Hepatocyte (in vitro differentiated cells): ENCODE data around the gene TTC9. TPM values are rescaled to one million over a fixed set of nuclear protein-coding genes. Genes with fewer than 3 reads are reported as not detected.
A peak's percentile ranks its signal among the peaks of the same experiment; 100 is the strongest.

Experiments used
- DNase-seq: peaks from one replicate; pipeline ENCODE4 v3.0.0-alpha.2; 2016; ENCODE audit warnings: low spot score
- H2AFZ ChIP-seq: fragments of 200-600 bp; sonication (generic); 2 replicates; pipeline ENCODE4 v1.6.0; 2016; ENCODE audit warnings: antibody characterized with exemption, mild to moderate bottlenecking
- H3K27ac ChIP-seq: fragments of 200-600 bp; sonication (generic); 2 replicates; pipeline ENCODE4 v1.5.1; 2016; ENCODE audit warnings: mild to moderate bottlenecking
- H3K27me3 ChIP-seq: fragments of 200-600 bp; sonication (generic); 2 replicates; pipeline ENCODE4 v1.6.1; 2016
- H3K36me3 ChIP-seq: fragments of 200-600 bp; sonication (generic); replicated peaks from 2 replicates; pipeline ENCODE4 v1.5.1; 2016; ENCODE audit warnings: low read depth; ENCODE audit not compliant: insufficient read depth
- H3K4me1 ChIP-seq: fragments of 200-600 bp; sonication (generic); 2 replicates; pipeline ENCODE4 v1.5.1; 2016; ENCODE audit warnings: mild to moderate bottlenecking, moderate library complexity; ENCODE audit not compliant: insufficient read depth
- H3K4me2 ChIP-seq: fragments of 200-600 bp; sonication (generic); 2 replicates; pipeline ENCODE4 v1.6.0; 2016
- H3K4me3 ChIP-seq: fragments of 200-600 bp; sonication (generic); 2 replicates; pipeline ENCODE4 v1.5.1; 2016; ENCODE audit warnings: mild to moderate bottlenecking
- H3K79me2 ChIP-seq: fragments of 200-600 bp; sonication (generic); 2 replicates; pipeline ENCODE4 v1.6.0; 2017; ENCODE audit warnings: mild to moderate bottlenecking
- H3K9me2 ChIP-seq: fragments of 200-600 bp; sonication (generic); replicated peaks from 2 replicates; pipeline ENCODE4 v1.6.0; 2017; ENCODE audit warnings: mild to moderate bottlenecking; ENCODE audit not compliant: insufficient read depth
- H3K9me3 ChIP-seq: fragments of 200-600 bp; sonication (generic); 2 replicates; pipeline ENCODE4 v1.5.1; 2016; ENCODE audit warnings: low read depth, mild to moderate bottlenecking
- H4K20me1 ChIP-seq: fragments of 200-600 bp; sonication (generic); 2 replicates; pipeline ENCODE4 v1.6.0; 2016; ENCODE audit warnings: mild to moderate bottlenecking; ENCODE audit not compliant: insufficient read depth, poor library complexity, severe bottlenecking
- EZH2 ChIP-seq: fragments of 200-600 bp; sonication (generic); IDR thresholded peaks from 2 replicates; pipeline ENCODE4 v1.6.1; 2016; ENCODE audit warnings: antibody characterized with exemption, mild to moderate bottlenecking, borderline replicate concordance
- EZH2phosphoT487 ChIP-seq: fragments of 200-600 bp; sonication (generic); IDR thresholded peaks from one replicate; pipeline ENCODE4 v1.6.1; 2018; ENCODE audit warnings: antibody characterized with exemption, mild to moderate bottlenecking, low read depth, moderate library complexity; ENCODE audit not compliant: unreplicated experiment, severe bottlenecking
- WGBS: methylation state at CpG from one replicate; pipeline ENCODE4 v1.1.6; 2016; ENCODE audit warnings: low lambda C conversion rate; ENCODE audit errors: missing lambda C conversion rate; 5-methylcytosine and 5-hydroxymethylcytosine counted together
- polyA plus RNA-seq: library from polyadenylated mRNA; unstranded; fragments of >200 nt; fragmentation: Nextera tagmentation; extraction: Ambion mirVana; gene quantifications from 2 replicates; pipeline ENCODE4 v1.2.1, GENCODE V29; 2016
- total RNA-seq: library from RNA; depleted of rRNA; stranded (reverse); fragments of >200 nt; gene quantifications from 2 replicates; pipeline ENCODE4 v1.2.3, GENCODE V29; 2014
- TF ChIP-seq, protein P1 (sequence below): fragments of 200-600 bp; sonication (generic); IDR thresholded peaks from 2 replicates; pipeline ENCODE4 v1.5.1; 2016; ENCODE audit warnings: antibody characterized with exemption, mild to moderate bottlenecking; ENCODE audit not compliant: poor library complexity

The TTC9 gene
- total and polyA plus RNA-seq, 2 experiments from 2014 or later, result 3.6 to 4.9 TPM

DNA sequence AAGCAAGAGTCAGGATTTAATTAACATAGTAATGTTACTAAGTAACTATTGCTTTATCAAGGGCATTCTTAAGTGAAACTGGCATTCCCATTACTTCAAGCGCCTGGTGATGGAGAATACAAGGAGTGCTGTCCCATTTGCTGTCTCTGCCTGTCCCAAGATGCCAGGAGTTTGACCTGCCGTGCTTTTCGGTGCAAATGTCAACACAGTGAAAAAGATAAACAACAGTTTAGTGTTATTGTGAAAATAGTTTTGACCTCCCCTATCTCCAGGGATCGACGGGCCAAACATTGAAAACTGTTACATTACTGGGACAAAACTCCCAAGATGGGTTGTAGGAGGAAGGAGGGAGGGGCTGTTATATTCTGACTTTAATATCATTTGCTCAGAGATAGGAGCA is 74.8 kb downstream of the TTC9 start:
- Histone ChIP-seq H4K20me1 (no peaks in the 10 kb centered on the region), H3K4me2 (peak overlapping the region; percentile 55), H3K79me2 (no peaks in the 10 kb centered on the region), H3K27me3 (no peaks in the 10 kb centered on the region), H3K9me2 (no peaks in the 10 kb centered on the region), H2AFZ (no peak overlapping the region), H3K27ac (no peak overlapping the region), H3K9me3 (no peaks in the 10 kb centered on the region), H3K4me1 (peaks cover 12% of the 10 kb centered on the region), H3K4me3 (no peak overlapping the region), H3K36me3 (no peaks in the 10 kb centered on the region)
- DNase-seq, result no peak
- TF ChIP-seq, protein P1, sequence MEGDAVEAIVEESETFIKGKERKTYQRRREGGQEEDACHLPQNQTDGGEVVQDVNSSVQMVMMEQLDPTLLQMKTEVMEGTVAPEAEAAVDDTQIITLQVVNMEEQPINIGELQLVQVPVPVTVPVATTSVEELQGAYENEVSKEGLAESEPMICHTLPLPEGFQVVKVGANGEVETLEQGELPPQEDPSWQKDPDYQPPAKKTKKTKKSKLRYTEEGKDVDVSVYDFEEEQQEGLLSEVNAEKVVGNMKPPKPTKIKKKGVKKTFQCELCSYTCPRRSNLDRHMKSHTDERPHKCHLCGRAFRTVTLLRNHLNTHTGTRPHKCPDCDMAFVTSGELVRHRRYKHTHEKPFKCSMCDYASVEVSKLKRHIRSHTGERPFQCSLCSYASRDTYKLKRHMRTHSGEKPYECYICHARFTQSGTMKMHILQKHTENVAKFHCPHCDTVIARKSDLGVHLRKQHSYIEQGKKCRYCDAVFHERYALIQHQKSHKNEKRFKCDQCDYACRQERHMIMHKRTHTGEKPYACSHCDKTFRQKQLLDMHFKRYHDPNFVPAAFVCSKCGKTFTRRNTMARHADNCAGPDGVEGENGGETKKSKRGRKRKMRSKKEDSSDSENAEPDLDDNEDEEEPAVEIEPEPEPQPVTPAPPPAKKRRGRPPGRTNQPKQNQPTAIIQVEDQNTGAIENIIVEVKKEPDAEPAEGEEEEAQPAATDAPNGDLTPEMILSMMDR, result no peak
- no peak for TF ChIP-seq EZH2phosphoT487
- no peak for TF ChIP-seq EZH2
- 31% methylated on average over 5 of the region's 5 CpGs for WGBS

DNA sequence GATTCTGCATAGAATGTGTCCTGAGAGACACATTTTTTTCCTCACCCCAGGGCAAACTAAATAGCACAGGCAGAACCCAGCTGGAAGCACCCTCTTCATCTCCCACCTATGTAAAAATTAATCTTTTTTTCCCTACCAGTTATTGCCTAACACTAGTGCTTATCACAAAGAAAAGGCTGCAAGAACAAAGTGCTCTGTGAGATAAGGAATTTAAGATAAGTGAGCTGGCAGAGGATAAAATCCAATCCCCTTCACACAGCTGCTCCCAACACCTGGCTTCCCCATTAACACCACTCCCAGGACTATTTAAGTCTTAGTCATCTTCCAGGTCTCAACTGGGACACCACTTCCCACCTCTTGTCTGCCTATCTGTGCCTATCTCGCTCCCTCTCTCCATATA is 75.2 kb downstream of the TTC9 start:
- TF ChIP-seq EZH2phosphoT487 (no peak), EZH2 (no peak)
- TF ChIP-seq, protein P1, result no peak
- no peaks in the 10 kb centered on the region for H3K9me2 ChIP-seq
- no peaks in the 10 kb centered on the region for H3K9me3 ChIP-seq
- peaks cover 12% of the 10 kb centered on the region for H3K4me1 ChIP-seq
- H3K79me2 ChIP-seq, result no peaks in the 10 kb centered on the region
- peak overlapping the region; percentile 55 for H3K4me2 ChIP-seq
- 36% methylated on average over 1 of the region's 1 CpG for WGBS
- H2AFZ ChIP-seq, result no peak overlapping the region
- H3K36me3 ChIP-seq, result no peaks in the 10 kb centered on the region
- no peaks in the 10 kb centered on the region for H3K27me3 ChIP-seq
- no peak overlapping the region for H3K4me3 ChIP-seq
- DNase-seq, result no peak
- no peak overlapping the region for H3K27ac ChIP-seq
- H4K20me1 ChIP-seq, result no peaks in the 10 kb centered on the region

DNA sequence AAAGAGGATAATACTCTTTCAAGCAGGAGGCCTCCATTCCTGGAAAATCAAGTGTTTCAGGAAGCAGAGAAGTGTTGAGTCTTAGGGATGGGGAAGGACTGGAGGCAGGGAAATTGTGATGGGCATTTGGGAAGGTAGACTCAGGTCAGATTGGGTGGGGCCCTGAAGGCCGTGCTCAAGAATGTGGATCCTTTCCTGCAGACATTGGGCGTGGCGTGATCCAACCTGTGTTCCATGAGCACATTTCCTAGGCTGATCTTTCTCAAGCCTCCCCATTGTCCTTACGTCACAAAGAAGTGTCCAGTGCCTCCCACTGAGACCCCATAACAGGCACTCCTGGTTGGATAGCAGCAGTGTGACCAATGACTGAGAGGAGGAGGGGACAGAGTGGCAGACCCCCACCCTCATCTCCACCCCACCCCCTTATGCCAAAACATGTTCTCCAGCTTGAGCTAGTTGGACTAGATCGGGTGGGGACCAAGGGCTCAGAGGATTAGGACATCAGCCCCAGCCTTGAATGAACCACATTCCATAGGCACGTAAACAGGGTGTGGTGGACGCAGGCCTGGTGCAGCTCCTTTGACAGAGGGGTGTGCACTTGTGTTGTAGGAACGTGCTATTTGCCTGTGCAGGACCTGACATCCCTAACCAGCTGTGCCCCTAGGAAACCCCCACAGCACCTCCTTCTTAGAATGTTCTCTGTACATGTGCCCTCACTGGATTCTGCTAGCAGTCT is 76.8 kb downstream of the TTC9 start:
- Histone ChIP-seq H3K79me2 (no peaks in the 10 kb centered on the region), H3K4me2 (no peak overlapping the region), H3K9me3 (no peaks in the 10 kb centered on the region), H3K36me3 (no peaks in the 10 kb centered on the region), H4K20me1 (no peaks in the 10 kb centered on the region), H3K4me3 (no peak overlapping the region), H3K27me3 (no peaks in the 10 kb centered on the region), H3K4me1 (peaks cover 12% of the 10 kb centered on the region), H3K9me2 (no peaks in the 10 kb centered on the region), H3K27ac (no peak overlapping the region), H2AFZ (no peak overlapping the region)
- no peak for DNase-seq
- WGBS, result 66% methylated on average over 8 of the region's 8 CpGs
- TF ChIP-seq, protein P1, result no peak
- TF ChIP-seq EZH2phosphoT487 (no peak), EZH2 (no peak)
